LNCaP clone FGC (cell line): Measurements from ENCODE around the gene THNSL1.

Experiments used
- DNase-seq: peaks from one replicate; pipeline ENCODE4 v3.0.0-alpha.2; 2011; ENCODE audit warnings: low read depth
- H3K4me3 ChIP-seq: 2 replicates; pipeline ENCODE4 v1.5.1; 2011; ENCODE audit warnings: mild to moderate bottlenecking, low read depth, low read length, control low read depth
- TF ChIP-seq, protein P1 (sequence below): IDR thresholded peaks from 2 replicates; pipeline ENCODE4 v1.5.1; 2012; ENCODE audit warnings: mild to moderate bottlenecking; ENCODE audit not compliant: control insufficient read depth, insufficient read depth; ENCODE audit errors: extremely low read depth

The THNSL1 gene

DNA sequence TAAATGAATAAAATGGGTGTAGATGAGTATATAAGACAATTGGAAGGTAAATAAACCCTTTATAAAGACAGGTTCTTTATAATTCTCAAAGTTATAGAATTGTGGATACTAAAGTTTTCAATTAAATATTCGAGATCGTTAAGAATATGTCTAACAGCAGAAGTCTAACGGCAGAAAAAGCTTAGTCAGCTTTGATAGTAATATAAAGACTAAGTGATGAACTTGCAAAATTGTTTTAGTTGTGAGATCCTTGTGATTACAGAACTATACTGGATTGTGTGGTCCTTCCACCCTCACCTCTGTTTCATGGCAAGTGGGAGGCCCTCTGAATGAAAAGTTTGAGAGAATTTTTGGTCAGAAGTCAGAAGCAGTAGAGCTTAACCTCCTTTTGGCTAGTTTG lies 2.3 kb downstream of the THNSL1 start:
- no peak for DNase-seq
- H3K4me3 ChIP-seq, result no peak overlapping the region
- TF ChIP-seq, protein P1, sequence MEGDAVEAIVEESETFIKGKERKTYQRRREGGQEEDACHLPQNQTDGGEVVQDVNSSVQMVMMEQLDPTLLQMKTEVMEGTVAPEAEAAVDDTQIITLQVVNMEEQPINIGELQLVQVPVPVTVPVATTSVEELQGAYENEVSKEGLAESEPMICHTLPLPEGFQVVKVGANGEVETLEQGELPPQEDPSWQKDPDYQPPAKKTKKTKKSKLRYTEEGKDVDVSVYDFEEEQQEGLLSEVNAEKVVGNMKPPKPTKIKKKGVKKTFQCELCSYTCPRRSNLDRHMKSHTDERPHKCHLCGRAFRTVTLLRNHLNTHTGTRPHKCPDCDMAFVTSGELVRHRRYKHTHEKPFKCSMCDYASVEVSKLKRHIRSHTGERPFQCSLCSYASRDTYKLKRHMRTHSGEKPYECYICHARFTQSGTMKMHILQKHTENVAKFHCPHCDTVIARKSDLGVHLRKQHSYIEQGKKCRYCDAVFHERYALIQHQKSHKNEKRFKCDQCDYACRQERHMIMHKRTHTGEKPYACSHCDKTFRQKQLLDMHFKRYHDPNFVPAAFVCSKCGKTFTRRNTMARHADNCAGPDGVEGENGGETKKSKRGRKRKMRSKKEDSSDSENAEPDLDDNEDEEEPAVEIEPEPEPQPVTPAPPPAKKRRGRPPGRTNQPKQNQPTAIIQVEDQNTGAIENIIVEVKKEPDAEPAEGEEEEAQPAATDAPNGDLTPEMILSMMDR, result no peak

DNA sequence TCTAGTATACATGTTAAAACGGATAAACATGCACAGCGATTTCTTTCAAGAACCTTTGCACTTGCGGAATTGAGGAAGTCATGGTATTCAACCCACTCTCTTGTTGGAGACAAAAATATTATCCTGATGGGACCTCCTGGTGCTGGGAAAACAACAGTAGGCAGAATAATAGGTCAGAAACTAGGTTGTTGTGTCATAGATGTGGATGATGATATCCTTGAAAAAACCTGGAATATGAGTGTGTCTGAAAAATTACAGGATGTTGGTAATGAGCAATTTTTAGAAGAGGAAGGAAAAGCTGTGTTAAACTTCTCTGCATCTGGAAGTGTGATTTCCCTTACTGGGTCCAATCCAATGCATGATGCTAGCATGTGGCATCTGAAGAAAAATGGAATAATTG lies 6.9 kb downstream of the THNSL1 start:
- H3K4me3 ChIP-seq, result no peak overlapping the region
- TF ChIP-seq, protein P1, result no peak
- no peak for DNase-seq

- TF ChIP-seq, protein P1, result no peak
- no peak overlapping the region for H3K4me3 ChIP-seq
- no peak for DNase-seq
Observed at GRCh38 chr10:25024528-25024927, 8.1 kb downstream of the THNSL1 start.

- H3K4me3 ChIP-seq, result no peak overlapping the region
- TF ChIP-seq, protein P1, result peak; percentile 60
- no peak for DNase-seq
Observed at GRCh38 chr10:25026463-25026862, 10.1 kb downstream of the THNSL1 start.

GRCh38 chr10:25028711-25029110 lies 12.3 kb downstream of the THNSL1 start:
- no peak for DNase-seq
- H3K4me3 ChIP-seq, result no peak overlapping the region
- TF ChIP-seq, protein P1, result no peak

DNA sequence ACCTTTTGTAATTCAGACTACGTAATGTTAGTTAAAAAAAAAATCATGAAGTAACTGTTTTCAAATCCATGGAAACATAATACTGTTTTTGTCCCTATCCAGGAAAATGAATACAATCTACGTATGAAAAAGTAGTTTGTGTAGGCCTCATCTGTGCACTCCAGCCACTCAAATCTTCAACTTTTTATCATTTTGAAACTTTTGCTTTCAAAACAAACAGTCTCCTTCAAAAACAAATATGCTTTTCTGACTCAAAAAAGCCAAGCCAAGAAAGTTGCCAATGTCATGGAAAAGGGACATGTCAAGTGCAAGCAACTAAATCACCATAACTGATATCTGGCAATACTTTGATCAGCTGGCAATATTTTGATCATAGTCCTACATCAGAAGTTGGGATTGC lies 13.1 kb downstream of the THNSL1 start:
- no peak overlapping the region for H3K4me3 ChIP-seq
- no peak for DNase-seq
- TF ChIP-seq, protein P1, result no peak

GRCh38 chr10:25036381-25036780 lies 20.0 kb downstream of the THNSL1 start:
- no peak for DNase-seq
- TF ChIP-seq, protein P1, result no peak
- H3K4me3 ChIP-seq, result no peak overlapping the region
